HG03354 (cell line): Measurements from ENCODE around the gene FSTL4.
"Not testable (repeated sequence)": the region's sequence is repeated elsewhere in the genome, so short reads cannot be mapped to it uniquely, and the experiment has no call there.

Source experiments
- ATAC-seq: cut with Tn5 transposase; IDR thresholded peaks from one replicate; pipeline ENCODE4 v1.9.1; 2021; ENCODE audit warnings: mild to moderate bottlenecking; ENCODE audit not compliant: unreplicated experiment, poor library complexity, severe bottlenecking

The FSTL4 gene

DNA sequence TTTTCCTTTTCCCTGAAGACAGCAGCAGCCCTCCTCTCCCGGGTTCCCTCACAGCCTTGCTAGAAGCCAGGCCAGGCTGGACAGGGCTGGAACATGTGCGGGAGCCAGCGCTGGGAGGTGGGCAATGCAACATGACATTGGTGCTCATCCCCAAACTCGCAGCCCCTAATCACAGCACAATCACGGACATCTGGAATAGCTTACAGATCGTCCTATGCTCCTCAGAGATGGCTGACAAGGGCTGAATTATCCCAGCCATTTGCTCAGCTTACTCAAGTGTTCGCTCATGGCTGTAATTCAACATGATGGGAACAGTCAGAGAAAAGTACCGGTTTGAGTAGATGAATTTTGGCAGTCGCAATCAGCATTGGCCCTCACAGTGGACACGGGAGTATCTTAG is 49.8 kb downstream of the FSTL4 start:
- ATAC-seq: no peak

DNA sequence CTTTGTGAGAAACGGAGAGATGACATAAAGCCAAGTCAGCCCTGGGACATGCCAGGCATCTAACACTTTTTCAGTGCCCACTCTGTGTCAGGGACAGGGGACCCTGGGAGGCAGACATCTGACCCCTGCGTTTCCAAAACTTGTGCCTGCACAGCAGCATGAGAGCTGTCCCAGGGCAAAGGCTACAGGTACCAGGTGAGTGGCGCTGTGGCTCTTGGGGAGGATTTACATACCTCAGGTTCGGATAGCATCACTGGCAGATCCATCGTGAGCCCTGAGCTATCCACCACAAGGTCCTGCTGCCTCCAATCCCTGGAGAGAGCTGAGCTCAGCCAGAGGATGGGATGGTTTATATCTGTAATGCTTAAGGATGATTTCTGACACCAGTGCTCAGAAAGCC is 52.4 kb downstream of the FSTL4 start:
- no peak for ATAC-seq

DNA sequence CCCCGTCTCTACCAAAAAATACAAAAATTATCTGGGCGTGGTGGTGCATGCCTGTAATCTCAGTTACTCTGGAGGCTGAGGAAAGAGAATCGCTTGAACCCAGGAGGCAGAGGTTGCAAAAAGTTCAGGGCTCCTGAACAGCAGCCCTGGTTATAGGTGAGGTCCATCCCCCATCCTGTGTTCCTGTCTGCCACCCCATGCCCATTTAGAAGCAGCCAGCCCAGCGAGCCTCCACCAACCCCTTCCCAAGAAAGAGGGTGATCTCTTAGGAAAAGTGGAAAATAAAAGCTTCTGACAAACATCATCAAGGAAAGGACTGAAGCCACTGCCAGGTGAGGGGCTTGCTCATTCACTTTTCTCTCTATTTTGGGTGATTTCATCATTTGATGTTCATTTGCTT is 55.8 kb downstream of the FSTL4 start:
- ATAC-seq: no peak

DNA sequence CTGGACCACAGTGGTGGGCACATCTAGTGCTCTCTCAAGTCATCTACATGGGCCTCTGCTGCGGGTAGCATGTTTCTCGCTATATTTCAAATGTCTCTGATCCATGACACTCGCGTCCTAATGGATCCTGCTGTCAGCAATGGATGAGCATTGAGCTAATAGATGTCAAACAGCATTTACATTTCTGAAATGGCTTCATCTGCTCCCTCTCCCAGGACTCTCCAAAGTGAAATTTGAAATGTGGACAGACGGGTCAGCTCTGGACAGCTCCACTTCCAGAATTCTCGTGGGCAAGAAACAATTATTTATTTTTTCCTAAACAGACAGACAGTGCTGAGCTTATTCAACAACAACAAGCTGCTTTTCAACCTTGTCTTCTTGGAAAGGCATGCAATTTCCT is 58.1 kb downstream of the FSTL4 start:
- ATAC-seq: no peak

DNA sequence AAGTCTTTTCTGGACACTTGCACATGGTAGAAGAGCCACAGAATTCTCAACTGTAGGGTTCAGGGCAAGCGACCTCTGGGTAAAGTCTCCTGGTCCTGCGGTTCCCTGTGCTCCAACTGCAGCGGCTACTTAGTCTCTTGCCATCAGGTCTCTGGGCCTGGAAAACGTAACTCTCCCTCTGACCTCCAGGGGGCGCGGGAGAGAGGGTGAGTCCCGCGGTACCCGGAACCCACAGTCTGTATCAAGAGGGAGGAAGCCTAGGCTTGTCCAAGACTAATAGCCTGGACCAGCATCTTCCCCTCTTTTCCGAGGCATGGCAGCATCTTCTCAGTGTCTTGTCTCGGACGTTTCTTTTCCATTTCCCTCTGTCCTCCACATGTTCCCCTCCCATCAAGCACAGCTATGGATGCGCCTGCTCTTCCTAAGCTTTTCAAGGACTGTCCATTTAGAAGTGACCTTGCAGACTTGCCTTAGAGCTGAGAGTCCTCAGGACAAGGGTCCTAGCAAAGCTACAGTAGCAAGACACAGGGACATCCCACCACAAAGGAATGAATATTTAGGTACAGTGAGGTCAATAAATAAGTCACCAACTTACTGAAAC is 59.3 kb downstream of the FSTL4 start:
- peak; percentile 57 for ATAC-seq

DNA sequence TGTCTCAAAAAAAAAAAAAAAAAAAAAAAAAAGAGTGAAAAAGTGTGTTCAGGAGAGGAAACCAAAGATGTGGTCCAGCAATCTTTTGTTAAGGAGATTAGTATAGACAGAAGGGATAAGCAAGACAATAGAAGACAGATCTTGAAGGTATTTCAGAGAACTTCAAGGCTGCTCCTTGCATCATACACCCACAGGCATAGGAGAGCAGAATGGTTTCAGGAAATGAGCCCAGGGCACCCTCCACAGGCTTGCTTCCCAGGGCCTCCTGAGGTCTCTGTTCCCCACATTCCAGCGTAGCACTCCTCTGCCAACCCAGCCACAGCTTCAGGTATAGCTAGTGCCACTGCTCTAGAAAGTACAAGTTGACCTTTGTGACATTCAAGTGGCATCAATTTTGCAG is 65.8 kb downstream of the FSTL4 start:
- no peak for ATAC-seq

DNA sequence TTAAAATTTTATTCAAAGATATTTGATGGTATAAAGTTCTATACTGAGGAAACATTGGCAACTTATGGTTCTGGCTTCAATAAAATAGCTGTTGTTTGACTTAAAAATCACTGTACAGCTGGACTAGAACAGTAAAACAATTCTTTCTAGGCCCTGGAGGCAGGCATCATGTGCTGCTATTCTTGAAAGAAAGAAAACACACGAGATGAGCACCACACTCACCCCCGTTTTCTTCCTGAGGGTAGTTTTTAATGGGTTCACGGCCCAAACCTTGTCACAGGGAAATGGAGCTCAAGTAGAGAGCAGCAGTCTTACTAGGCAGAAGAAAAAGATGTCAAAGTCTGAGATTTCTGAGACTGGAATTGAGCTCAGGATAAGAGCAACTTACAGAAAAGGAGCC is 68.0 kb downstream of the FSTL4 start:
- no peak for ATAC-seq

DNA sequence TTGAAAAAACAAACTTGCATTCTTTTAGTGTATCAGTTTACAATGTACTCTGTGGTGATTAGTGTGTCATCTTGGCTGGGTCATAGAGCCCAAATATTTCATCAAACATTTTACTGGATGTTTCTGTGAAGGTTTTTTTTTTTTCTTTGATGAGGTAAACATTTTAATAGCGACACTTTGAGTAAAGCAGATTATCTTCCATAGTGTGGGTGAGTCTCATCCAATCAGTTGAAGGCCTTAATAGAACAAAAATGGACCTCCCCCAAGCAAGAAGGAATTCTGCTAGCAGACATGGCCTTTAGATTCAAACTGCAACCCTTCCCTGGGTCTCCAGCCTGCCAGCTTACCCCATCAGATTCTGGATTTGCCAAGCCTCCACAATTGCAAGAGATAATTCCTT is 72.5 kb downstream of the FSTL4 start:
- ATAC-seq: no peak

DNA sequence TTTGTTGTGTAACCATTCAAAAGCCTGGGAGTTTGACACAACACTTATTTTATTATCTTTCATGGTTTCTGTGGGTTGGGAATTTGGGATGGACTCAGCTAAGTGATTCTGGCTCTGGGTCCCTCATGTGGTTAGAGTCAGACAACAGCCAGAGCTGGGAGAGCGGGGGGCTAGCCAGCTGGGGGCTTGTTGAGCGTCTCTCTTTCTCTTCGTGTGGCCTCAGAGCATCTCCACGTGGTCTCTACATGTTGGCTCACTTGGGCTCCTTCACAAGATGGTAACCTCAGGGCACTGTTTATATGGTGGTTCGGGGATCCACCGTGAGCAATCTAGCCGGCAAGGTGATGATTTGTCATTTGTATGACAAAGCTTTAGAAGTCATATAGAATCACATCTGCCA is 73.6 kb downstream of the FSTL4 start:
- ATAC-seq: no peak

DNA sequence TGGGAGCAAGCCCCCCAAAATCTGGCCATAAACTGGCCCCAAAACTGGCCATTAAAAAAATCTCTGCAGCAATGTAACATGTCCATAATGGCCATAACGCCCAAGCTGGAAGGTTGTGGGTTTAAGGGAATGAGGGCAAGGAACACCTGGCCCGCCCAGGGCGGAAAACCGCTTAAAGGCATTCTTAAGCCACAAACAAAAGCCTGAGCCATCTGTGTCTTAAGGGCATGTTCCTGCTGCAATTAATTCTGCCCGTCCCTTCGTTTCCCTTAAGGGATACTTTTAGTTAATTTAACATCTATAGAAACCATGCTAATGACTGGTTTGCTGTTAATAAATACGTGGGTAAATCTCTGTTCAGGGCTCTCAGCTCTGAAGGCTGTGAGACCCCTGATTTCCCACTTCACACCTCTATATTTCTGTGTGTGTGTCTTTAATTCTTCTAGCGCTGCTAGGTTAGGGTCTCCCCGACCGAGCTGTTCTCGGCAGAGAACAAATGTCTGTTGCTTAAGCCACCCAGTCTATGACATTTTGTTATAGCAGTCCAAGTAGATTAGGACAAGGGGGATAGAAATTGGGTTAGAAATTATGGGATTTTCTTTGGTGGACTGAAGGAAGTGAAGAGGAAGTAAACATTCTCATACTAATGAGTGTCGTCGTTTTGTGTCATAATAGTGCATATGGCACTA is 77.0 kb downstream of the FSTL4 start:
- ATAC-seq: not testable (repeated sequence)

DNA sequence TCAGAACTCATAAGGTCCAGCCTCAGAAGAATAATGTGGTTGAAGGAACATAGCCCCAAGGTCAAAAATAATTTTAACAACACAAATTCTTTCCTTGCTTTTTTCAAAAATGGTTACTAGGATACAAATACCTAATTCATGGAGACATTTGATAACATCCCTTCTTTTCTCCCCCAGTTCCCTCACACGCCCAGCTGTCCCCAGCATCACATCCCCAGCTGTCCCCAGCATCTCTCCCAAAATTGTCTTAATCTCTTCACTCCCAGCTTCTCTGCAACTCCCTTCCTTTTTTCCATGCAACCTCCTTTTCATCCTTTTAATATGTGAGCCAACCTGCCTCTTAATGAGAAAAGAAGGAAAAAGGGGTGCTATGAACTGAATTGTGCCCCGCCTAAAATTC is 77.8 kb downstream of the FSTL4 start:
- ATAC-seq: no peak

DNA sequence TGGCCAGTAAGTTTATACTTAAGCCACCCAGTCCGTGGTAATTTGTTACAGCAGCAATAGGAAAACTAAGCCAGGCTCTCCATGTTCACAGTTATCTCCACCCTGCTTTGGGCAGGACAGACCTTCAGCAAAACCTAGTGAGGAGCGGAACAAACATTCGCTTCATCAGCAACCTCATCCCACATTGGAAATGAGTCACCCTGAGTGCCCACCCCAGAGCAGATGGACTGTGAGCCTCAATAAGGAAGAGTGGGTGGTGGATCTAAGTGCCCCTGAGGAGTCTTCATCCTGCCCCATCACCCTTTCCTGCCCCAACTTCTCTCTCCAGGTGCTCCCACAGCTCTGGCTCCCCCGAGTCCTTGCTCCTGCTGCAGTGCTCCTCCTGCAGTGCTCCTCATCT is 78.8 kb downstream of the FSTL4 start:
- ATAC-seq: no peak

DNA sequence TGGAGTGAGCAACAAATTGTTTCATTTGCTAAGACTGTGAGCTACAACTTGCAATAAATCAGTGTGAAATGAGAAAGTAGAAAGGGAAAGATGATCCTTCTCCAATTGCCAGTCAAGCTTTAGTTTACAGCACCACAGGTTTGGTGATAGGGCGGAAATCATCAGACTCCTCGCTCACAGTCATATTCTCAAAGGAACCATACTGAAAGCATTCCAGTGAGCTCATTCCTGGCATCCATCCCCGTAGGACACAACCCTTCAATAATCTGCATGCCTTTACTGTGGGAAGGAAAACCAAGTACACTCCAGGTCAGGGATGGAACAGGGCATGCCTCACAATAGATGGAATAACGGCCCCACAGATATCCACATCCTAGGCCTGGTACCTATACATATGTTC is 80.7 kb downstream of the FSTL4 start:
- ATAC-seq: no peak

DNA sequence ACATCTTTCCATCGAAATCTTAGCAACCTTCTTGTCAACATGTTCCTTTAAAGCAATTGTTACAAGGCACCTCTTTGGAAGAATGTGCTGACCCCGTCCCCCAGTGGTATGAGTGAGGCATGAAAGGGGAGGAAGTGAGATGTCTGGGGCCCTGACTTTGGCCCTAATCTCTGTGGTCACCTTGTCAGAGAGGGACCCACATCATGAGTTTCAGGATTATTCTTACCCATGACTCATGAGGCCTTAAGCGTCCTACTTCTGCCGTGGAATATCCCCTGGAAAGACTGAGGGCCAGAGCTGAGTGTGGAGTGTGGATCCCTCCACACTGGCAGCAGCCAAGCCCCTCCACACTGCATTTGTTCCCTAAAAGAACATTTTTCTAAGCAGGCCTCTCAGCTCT is 81.2 kb downstream of the FSTL4 start:
- ATAC-seq: no peak

DNA sequence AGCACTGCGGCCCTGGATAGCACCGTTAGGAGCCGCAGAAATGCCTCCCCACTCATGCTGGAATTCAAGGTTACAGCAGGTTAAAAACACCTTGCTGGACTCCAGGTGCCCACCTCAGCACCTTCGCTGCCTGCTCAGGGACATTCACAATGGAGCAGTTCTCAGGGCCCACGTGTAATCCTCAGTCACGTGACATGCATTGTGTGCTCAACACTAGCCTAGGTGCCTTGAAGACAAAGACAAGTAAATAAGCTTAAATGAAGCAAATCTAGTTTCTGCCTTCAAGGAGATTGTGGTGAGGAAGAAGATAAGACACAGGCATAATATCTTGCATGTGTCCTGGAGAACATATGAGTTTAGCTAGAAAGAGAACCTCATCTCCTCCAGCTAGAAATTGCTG is 82.1 kb downstream of the FSTL4 start:
- ATAC-seq: no peak

DNA sequence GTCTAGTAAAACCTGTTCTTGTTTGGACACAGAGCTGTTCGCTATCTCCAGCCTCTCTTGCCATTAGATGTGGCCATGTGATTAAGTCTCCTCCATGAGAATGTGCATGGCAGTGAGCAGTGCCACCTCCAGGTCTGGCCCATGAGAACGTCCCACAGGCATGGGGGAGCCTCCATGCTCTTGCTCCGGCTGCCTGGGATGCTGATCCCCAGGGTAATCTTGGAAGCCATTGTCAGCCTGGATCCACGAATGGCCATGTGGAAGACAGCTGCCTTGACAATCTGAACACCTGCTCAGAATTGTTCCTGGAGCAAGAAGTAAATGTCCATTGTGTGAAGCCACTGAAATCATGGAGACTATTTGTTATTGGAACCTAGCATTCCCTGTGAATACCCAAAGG is 83.5 kb downstream of the FSTL4 start:
- no peak for ATAC-seq

DNA sequence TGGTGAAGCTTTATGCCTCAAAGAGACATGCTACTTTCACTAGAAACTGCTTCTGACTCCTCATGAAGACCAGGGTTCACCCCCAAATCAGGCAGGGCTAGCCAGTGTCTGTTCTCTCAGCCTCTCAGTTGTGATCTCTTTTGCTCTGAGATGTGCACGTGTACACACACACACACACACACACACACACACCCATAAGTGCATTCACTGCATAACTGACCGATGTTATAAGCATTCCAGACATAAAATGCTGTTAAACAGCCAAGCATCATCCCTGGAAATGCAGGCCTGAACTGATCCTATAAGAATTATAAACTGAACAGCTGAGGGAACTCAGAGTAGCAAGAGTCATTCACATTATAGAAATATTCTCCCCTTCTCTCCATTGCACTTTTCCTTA is 85.0 kb downstream of the FSTL4 start:
- ATAC-seq: no peak

DNA sequence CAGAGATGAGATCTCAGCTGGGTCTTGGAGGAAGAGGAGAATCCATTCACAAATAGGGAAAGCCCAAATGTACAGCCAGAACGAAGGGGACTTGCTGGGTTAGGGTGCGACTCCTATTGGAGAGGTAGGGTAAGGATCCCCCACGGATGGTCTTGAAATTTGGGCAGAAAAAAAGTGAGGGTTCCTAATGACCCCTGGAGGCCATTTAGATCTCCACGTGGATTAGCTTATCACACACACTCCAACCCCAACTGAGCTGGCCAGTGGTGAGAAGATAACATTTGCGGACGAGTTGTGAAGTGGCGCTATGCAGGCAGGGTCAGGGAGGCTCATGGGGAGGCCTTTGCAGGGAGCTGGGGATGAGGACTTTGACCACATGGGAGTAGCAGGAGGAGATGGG is 86.0 kb downstream of the FSTL4 start:
- no peak for ATAC-seq

DNA sequence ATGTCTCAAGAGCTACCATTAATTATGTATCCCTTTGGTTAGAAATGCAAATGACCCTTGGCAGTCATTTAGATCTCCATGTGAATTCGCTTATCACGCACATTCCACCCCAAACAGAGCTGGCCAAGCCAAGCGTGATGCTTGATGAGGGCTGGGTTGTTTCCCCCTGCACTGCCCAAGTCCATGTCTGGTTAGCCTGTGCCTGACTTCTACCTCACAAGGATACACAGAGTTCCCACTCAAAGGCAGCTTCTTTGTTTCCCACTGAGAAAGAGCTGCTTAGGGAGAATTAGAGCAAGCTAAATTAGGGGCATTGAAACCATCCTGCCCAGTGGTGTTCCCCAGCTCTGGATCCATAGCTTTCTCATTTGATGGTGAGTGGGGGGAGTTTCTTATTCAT is 87.2 kb downstream of the FSTL4 start:
- no peak for ATAC-seq

DNA sequence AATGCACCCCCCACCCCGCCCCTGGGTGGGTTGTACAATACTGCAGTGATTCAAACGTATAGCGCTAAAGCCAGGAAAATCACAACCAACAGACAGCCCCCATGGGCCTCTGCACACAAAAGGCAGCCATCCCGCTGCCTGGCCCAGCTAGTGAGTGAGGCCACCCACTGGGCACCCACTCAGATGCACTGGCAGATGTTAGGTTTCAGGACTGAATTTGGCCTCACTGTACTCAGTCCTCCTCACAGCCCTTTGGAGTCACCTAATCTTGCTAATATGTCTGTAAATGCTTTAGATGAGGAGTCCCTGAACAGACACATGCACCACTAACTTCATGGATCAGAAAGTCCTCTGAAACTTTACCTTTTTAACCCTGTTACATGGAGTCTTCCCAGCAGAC is 87.7 kb downstream of the FSTL4 start:
- no peak for ATAC-seq

DNA sequence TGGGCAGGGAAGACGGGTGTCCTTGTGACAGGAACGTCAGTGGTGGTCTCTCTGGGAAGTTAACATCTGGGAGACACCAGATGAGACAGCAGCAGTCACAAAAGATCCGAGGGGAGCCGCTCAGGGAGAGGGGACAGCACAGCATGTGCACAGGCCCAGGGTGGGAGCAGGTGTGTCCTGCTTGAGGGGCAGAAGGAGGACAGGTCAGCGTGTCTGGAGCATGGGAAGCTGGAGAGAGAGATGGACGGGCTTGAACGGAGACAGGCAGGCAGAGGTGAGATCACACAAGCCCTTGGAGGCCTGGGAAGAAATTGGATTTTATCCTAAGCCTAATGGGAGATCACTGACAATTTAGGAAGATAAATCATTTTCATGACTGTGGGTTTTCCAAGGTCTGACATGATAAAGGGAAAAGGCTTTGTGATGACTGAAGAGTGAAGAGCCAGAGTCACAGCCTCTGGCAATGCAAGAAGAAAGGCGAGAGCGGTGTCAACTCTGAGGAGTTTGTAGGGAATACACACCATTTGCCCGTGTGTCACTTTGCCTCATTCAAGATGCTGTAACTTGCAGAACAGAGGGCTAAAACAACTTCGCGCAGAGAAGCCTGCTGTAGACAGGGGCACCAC is 88.3 kb downstream of the FSTL4 start:
- ATAC-seq: no peak
